H1 (cell line): ENCODE data around the gene AMIGO2. TPM values are rescaled to one million over a fixed set of nuclear protein-coding genes. Genes with fewer than 3 reads are reported as not detected.

Source experiments
- CTCF ChIA-PET: fragments of 300-600 bp; sonication (Branson Sonifier 250); formaldehyde crosslinking; loops from one replicate; lab custom pipeline; 2021; ENCODE audit not compliant: partially characterized antibody; lab: Charles Lee
- POLR2A ChIA-PET: fragments of 300-600 bp; sonication (Branson Sonifier 250); formaldehyde crosslinking; loops from one replicate; lab custom pipeline; 2021; ENCODE audit warnings: inconsistent platforms; ENCODE audit not compliant: partially characterized antibody; lab: Charles Lee
- DNase-seq, 2 experiments: peaks; one replicate each; pipeline versions ENCODE4 v3.0.0 to v3.0.0-alpha.2; 2010 to 2022; ENCODE audit warnings: low spot score in 2 of 2, low read depth in 1 of 2, mixed read lengths in 1 of 2
- FAIRE-seq: peaks from 2 replicates; lab custom pipeline; 2011; peaks lifted over from hg19 to GRCh38; lab: Jason Lieb, UNC
- H2AFZ ChIP-seq: 2 replicates; pipeline ENCODE4 v1.8.1; 2012; ENCODE audit warnings: low read length, inconsistent platforms
- H2AK5ac ChIP-seq: 2 replicates; pipeline ENCODE4 v1.6.1; 2013; ENCODE audit warnings: low read depth, low read length
- H2BK120ac ChIP-seq: replicated peaks from 2 replicates; pipeline ENCODE3; 2013; ENCODE audit warnings: low read depth, low read length, inconsistent platforms
- H2BK12ac ChIP-seq: 2 replicates; pipeline ENCODE4 v1.6.1; 2013; ENCODE audit warnings: low read depth, low read length
- H2BK15ac ChIP-seq: 2 replicates; pipeline ENCODE4 v1.6.1; 2013; ENCODE audit warnings: low read length
- H2BK20ac ChIP-seq: 2 replicates; pipeline ENCODE4 v1.6.1; 2013; ENCODE audit warnings: low read length
- H2BK5ac ChIP-seq: 2 replicates; pipeline ENCODE4 v1.6.1; 2013; ENCODE audit warnings: low read depth, low read length
- H3K14ac ChIP-seq: 2 replicates; pipeline ENCODE4 v1.6.1; 2013; ENCODE audit warnings: inconsistent platforms; ENCODE audit not compliant: insufficient read length
- H3K18ac ChIP-seq: 2 replicates; pipeline ENCODE4 v1.6.1; 2013; ENCODE audit warnings: low read length; ENCODE audit errors: extremely low read depth
- H3K23ac ChIP-seq: 2 replicates; pipeline ENCODE4 v1.6.1; 2013; ENCODE audit warnings: inconsistent platforms; ENCODE audit not compliant: insufficient read length
- H3K23me2 ChIP-seq: 2 replicates; pipeline ENCODE4 v1.6.1; 2013; ENCODE audit warnings: low read depth, low read length
- H3K27ac ChIP-seq: 2 replicates; pipeline ENCODE4 v1.6.1; 2011; ENCODE audit warnings: low read depth, low read length, inconsistent platforms
- H3K27me3 ChIP-seq, 4 experiments: replicated peaks in 1 of 4; 1 replicate in 1 of 4; 2 replicates in 3 of 4; pipeline versions ENCODE4 v1.6.1 to v1.8.1; 2011 to 2013; ENCODE audit warnings: low read length in 3 of 4, mild to moderate bottlenecking in 3 of 4, inconsistent platforms in 2 of 4, mixed read lengths in 2 of 4, moderate library complexity in 1 of 4; ENCODE audit not compliant: control insufficient read depth in 3 of 4, insufficient read depth in 3 of 4; ENCODE audit errors: extremely low read depth in 1 of 4
- H3K36me3 ChIP-seq, 4 experiments: 2 replicates each; pipeline versions ENCODE4 v1.6.1 to v1.8.1; 2011 to 2013; ENCODE audit warnings: mild to moderate bottlenecking in 4 of 4, low read length in 3 of 4, moderate library complexity in 2 of 4, control low read depth in 1 of 4, inconsistent platforms in 1 of 4; ENCODE audit not compliant: insufficient read depth in 4 of 4, control insufficient read depth in 2 of 4
- H3K4ac ChIP-seq: replicated peaks from 2 replicates; pipeline ENCODE3; 2013; ENCODE audit warnings: low read length, low read depth, mixed read lengths, inconsistent platforms; ENCODE audit not compliant: insufficient read length
- H3K4me1 ChIP-seq, 4 experiments: replicated peaks in 1 of 4; 1 replicate in 1 of 4; 2 replicates in 3 of 4; pipeline versions ENCODE4 v1.6.1 to v1.8.1; 2011 to 2013; ENCODE audit warnings: low read length in 3 of 4, inconsistent platforms in 2 of 4, mixed read lengths in 1 of 4; ENCODE audit not compliant: insufficient read depth in 4 of 4, control insufficient read depth in 3 of 4
- H3K4me2 ChIP-seq, 2 experiments: 2 replicates each; pipeline versions ENCODE4 v1.6.1 to v1.8.1; 2011 to 2013; ENCODE audit warnings: low read depth in 2 of 2, low read length in 2 of 2, control low read depth in 1 of 2, inconsistent platforms in 1 of 2, mild to moderate bottlenecking in 1 of 2; ENCODE audit not compliant: insufficient read depth in 1 of 2
- H3K4me3 ChIP-seq, 4 experiments: fragments of 200-600, 300-600 bp in 1 of 4; sonication (generic), shearing (Covaris generic), sonication (Bioruptor Twin) in 1 of 4; 2 replicates each; pipeline versions ENCODE4 v1.5.1 to v1.8.1; 2011 to 2016; ENCODE audit warnings: low read length in 4 of 4, low read depth in 3 of 4, control low read depth in 2 of 4, inconsistent platforms in 2 of 4, mild to moderate bottlenecking in 2 of 4, mixed read lengths in 1 of 4, moderate library complexity in 1 of 4; ENCODE audit not compliant: insufficient read depth in 2 of 4; ENCODE audit errors: extremely low read depth in 1 of 4
- H3K56ac ChIP-seq: replicated peaks from 2 replicates; pipeline ENCODE3; 2013; ENCODE audit warnings: low read depth, mild to moderate bottlenecking, mixed read lengths, low read length, inconsistent platforms; ENCODE audit not compliant: insufficient read length
- H3K79me1 ChIP-seq: 2 replicates; pipeline ENCODE4 v1.6.1; 2013; ENCODE audit warnings: low read depth, low read length, control low read depth
- H3K79me2 ChIP-seq, 2 experiments: 2 replicates each; pipeline versions ENCODE4 v1.6.1 to v1.8.1; 2012 to 2013; ENCODE audit warnings: low read length in 2 of 2, mild to moderate bottlenecking in 2 of 2, inconsistent platforms in 1 of 2; ENCODE audit not compliant: insufficient read depth in 2 of 2, control insufficient read depth in 1 of 2
- H3K9ac ChIP-seq, 4 experiments: replicated peaks in 1 of 4; 1 replicate in 1 of 4; 2 replicates in 3 of 4; pipeline versions ENCODE4 v1.6.1 to v1.8.1; 2011 to 2013; ENCODE audit warnings: low read depth in 3 of 4, low read length in 3 of 4, control low read depth in 2 of 4, mild to moderate bottlenecking in 2 of 4, moderate library complexity in 2 of 4, inconsistent platforms in 1 of 4; ENCODE audit errors: extremely low read depth in 1 of 4
- H3K9me3 ChIP-seq, 2 experiments: 2 replicates each; pipeline versions ENCODE4 v1.6.1 to v1.8.1; 2012 to 2013; ENCODE audit warnings: mild to moderate bottlenecking in 2 of 2, moderate library complexity in 2 of 2, control low read depth in 1 of 2, inconsistent platforms in 1 of 2, low read depth in 1 of 2, low read length in 1 of 2, mixed read lengths in 1 of 2; ENCODE audit not compliant: insufficient read depth in 2 of 2
- H4K20me1 ChIP-seq, 2 experiments: replicated peaks in 1 of 2; 2 replicates each; pipeline versions ENCODE3 to v1.8.1; 2011 to 2013; ENCODE audit warnings: inconsistent platforms in 2 of 2, low read length in 2 of 2, mild to moderate bottlenecking in 1 of 2; ENCODE audit not compliant: insufficient read depth in 2 of 2, control insufficient read depth in 1 of 2
- H4K5ac ChIP-seq: 2 replicates; pipeline ENCODE4 v1.6.1; 2013; ENCODE audit warnings: low read length, low read depth, mixed read lengths, inconsistent platforms; ENCODE audit not compliant: insufficient read length
- H4K8ac ChIP-seq: 2 replicates; pipeline ENCODE4 v1.8.0; 2013; ENCODE audit warnings: mild to moderate bottlenecking, moderate library complexity, low read length, inconsistent platforms; ENCODE audit not compliant: insufficient read depth; ENCODE audit errors: extremely low read depth
- H4K91ac ChIP-seq: replicated peaks from 2 replicates; pipeline ENCODE3; 2013; ENCODE audit warnings: low read length, mixed read lengths, inconsistent platforms; ENCODE audit not compliant: insufficient read length
- ASH2L ChIP-seq: fragments of 200-600, 300-600 bp; sonication (generic); IDR thresholded peaks from one replicate; pipeline ENCODE4 v1.7.1; 2017; ENCODE audit warnings: low read length
- BACH1 ChIP-seq: IDR thresholded peaks from 2 replicates; pipeline ENCODE4 v1.6.1; 2012; ENCODE audit warnings: low read length, improper control_type of control experiment
- BCL11A ChIP-seq, 2 experiments: IDR thresholded peaks; one replicate each; pipeline ENCODE4 v1.6.1; 2011; ENCODE audit warnings: low read depth in 2 of 2, low read length in 2 of 2, mild to moderate bottlenecking in 2 of 2
- CHD1 ChIP-seq: IDR thresholded peaks from 2 replicates; pipeline ENCODE4 v1.6.1; 2012; ENCODE audit warnings: low read depth, low read length, improper control_type of control experiment
- CHD2 ChIP-seq: IDR thresholded peaks from 2 replicates; pipeline ENCODE4 v1.6.1; 2012; ENCODE audit warnings: low read length, improper control_type of control experiment
- CREB1 ChIP-seq: IDR thresholded peaks from 2 replicates; pipeline ENCODE4 v1.6.1; 2012; ENCODE audit warnings: inconsistent platforms
- EGR1 ChIP-seq: IDR thresholded peaks from 2 replicates; pipeline ENCODE4 v1.6.1; 2011; ENCODE audit warnings: low read depth, low read length, borderline replicate concordance
- EP300 ChIP-seq, 2 experiments: IDR thresholded peaks; 1 replicate in 1 of 2; 2 replicates in 1 of 2; pipeline ENCODE4 v1.6.1; 2011 to 2012; ENCODE audit warnings: low read depth in 2 of 2, low read length in 2 of 2, mild to moderate bottlenecking in 2 of 2, borderline replicate concordance in 1 of 2, inconsistent platforms in 1 of 2, moderate library complexity in 1 of 2
- KDM5A ChIP-seq: fragments of 200-600 bp; IDR thresholded peaks from 2 replicates; pipeline ENCODE4 v1.7.1; 2012; ENCODE audit warnings: mild to moderate bottlenecking, low read length, inconsistent platforms, mixed read lengths
- RXRA ChIP-seq: IDR thresholded peaks from 2 replicates; pipeline ENCODE4 v1.6.1; 2011; ENCODE audit warnings: low read depth, mild to moderate bottlenecking, low read length, moderate library complexity; ENCODE audit not compliant: insufficient read depth
- SIRT6 ChIP-seq: IDR thresholded peaks from one replicate; pipeline ENCODE4 v1.7.1; 2012; ENCODE audit warnings: low read length, inconsistent platforms
- TAF1 ChIP-seq: IDR thresholded peaks from 2 replicates; pipeline ENCODE4 v1.6.1; 2011; ENCODE audit warnings: mild to moderate bottlenecking, low read depth, low read length
- ZNF274 ChIP-seq: IDR thresholded peaks from 2 replicates; pipeline ENCODE4 v1.7.0; 2012; ENCODE audit warnings: low read length, borderline replicate concordance; ENCODE audit errors: extremely low read depth
- WGBS, 2 experiments: shearing (Covaris generic) in 1 of 2; methylation state at CpG; one replicate each; pipeline versions ENCODE4 v1.1.6 to v1.1.7; 2013 to 2015; ENCODE audit warnings: low lambda C conversion rate in 2 of 2, mixed read lengths in 2 of 2, inconsistent platforms in 1 of 2, low coverage in 1 of 2, missing lambda C conversion rate in 1 of 2; ENCODE audit not compliant: insufficient replicate concordance in 2 of 2, insufficient coverage in 1 of 2, insufficient read length in 1 of 2; ENCODE audit errors: extremely low coverage in 1 of 2, missing lambda C conversion rate in 1 of 2; 5-methylcytosine and 5-hydroxymethylcytosine counted together
- polyA plus RNA-seq, 7 experiments: library from polyadenylated mRNA; depleted of rRNA in 3 of 7; stranded (reverse) in 5 of 7; unstranded in 2 of 7; fragments of >200 nt in 5 of 7; fragments of 200-250 nt in 2 of 7; gene quantifications; 1 replicate in 5 of 7; 2 replicates in 1 of 7; 4 replicates in 1 of 7; pipeline versions ENCODE4 v1.2.1 to v1.2.3, GENCODE V29; 2011 to 2013; ENCODE audit warnings: missing spikeins in 2 of 7, mixed read lengths in 2 of 7
- total RNA-seq: library from RNA; stranded (reverse); fragmentation: NEBNext Ultra II Directional; extraction: Animal tissue kit (Norgen Biotek cat#: 25700); gene quantifications from 2 replicates; pipeline ENCODE4 v1.2.1, GENCODE V29; 2021

The AMIGO2 gene
- total and polyA plus RNA-seq, 2 of the 8 experiments (the other 6 are each of a cell fraction or from before 2014, with no cell fraction given) = 1.7 to 3.3 TPM

DNA sequence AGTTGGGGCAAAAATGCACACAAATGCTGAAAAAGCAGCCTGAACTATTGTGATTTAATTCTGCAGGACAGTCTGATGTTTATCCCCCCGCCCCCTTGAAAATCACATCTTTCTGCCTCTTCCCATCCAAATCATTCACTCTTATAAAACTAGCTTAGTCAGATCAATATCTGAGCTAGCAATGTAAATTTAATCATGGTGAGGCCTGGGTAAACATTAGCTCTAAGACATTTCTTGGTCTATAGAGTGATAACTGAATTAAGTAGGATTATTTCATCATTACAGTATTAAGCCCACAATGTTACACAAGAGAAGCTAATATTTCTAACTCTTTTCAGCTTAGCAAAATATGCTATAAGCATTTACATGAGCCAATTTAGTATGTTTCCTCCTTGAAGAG lies 9.4 kb downstream of the AMIGO2 start:
- DNase-seq (no peak), FAIRE-seq (no peak)
- H4K8ac ChIP-seq = no peak overlapping the region
- no peaks in the 10 kb centered on the region for H3K79me2 ChIP-seq
- H3K56ac ChIP-seq = no peak overlapping the region
- TF ChIP-seq KDM5A = no peak
- no peak for TF ChIP-seq EP300 (IDR thresholded peaks at IDR 0.05; ENCODE audit: borderline replicate concordance in 1 of 2, low read depth in 2 of 2, low read length in 2 of 2)
- no peak for TF ChIP-seq CHD1
- TF ChIP-seq CHD2 = no peak
- TF ChIP-seq BACH1 = no peak
- no peak for TF ChIP-seq TAF1
- TF ChIP-seq ASH2L = no peak
- TF ChIP-seq ZNF274 = no peak
- no peak for TF ChIP-seq BCL11A (IDR thresholded peaks at IDR 0.05; ENCODE audit: low read depth in 2 of 2, low read length in 2 of 2)
- no peak for TF ChIP-seq SIRT6
- no peak for TF ChIP-seq EGR1
- TF ChIP-seq RXRA = no peak
- TF ChIP-seq CREB1 = no peak
- H2BK12ac ChIP-seq = no peak overlapping the region
- WGBS, 2 experiments = 100% methylated on average over 1 of the region's 1 CpG; no CpG with 5 or more reads in 1 of the 2 experiments
- no peak overlapping the region for H2BK5ac ChIP-seq
- no peak overlapping the region for H2BK120ac ChIP-seq
- no peaks in the 10 kb centered on the region for H3K79me1 ChIP-seq
- H2AFZ ChIP-seq = no peak overlapping the region
- CTCF ChIA-PET = interaction anchor here (0.9 to 4.7 kb wide), 32 partner anchors 9 to 581 kb away, joined by 3 to 41 read pairs (median 6); partner anchors contain the start of genes AMIGO2 and PCED1B
- POLR2A ChIA-PET = interaction anchor here (0.9 to 2.0 kb wide), 2 partner anchors 10 to 36 kb away, joined by 3 to 6 read pairs; partner anchors contain the start of genes AMIGO2 and PCED1B
- H4K91ac ChIP-seq = no peak overlapping the region
- H3K4ac ChIP-seq = no peak overlapping the region
- no peaks in the 10 kb centered on the region for H3K36me3 ChIP-seq
- no peak overlapping the region for H3K23ac ChIP-seq
- H3K9me3 ChIP-seq = no peaks in the 10 kb centered on the region
- H3K4me3 ChIP-seq = no peak overlapping the region
- H3K14ac ChIP-seq = no peak overlapping the region
- no peak overlapping the region for H2BK15ac ChIP-seq
- H3K18ac ChIP-seq = no peak overlapping the region
- H4K20me1 ChIP-seq = no peaks in the 10 kb centered on the region
- peaks cover 0 to 14% (median 7%) of the 10 kb centered on the region in 4 experiments; a peak in 5 of 7 replicates for H3K4me1 ChIP-seq
- no peak overlapping the region for H3K9ac ChIP-seq
- no peak overlapping the region for H2BK20ac ChIP-seq
- no peak overlapping the region for H4K5ac ChIP-seq
- H3K4me2 ChIP-seq = no peak overlapping the region
- H3K23me2 ChIP-seq = no peaks in the 10 kb centered on the region; the same call in 1 of the 2 replicates
- no peak overlapping the region for H2AK5ac ChIP-seq
- no peak overlapping the region for H3K27ac ChIP-seq
- H3K27me3 ChIP-seq = no peaks in the 10 kb centered on the region
